GM12891 (cell line): Measurements from ENCODE around the gene GABBR2.

ENCODE experiments used
- POLR2A ChIP-seq: IDR thresholded peaks from 2 replicates; pipeline ENCODE4 v1.6.1; 2011; ENCODE audit warnings: low read depth, low read length, control low read depth
- POLR2AphosphoS5 ChIP-seq: IDR thresholded peaks from 2 replicates; pipeline ENCODE4 v1.6.1; 2011; ENCODE audit warnings: low read depth, low read length, control low read depth
- SPI1 ChIP-seq: IDR thresholded peaks from 2 replicates; pipeline ENCODE4 v1.6.1; 2011; ENCODE audit warnings: low read depth, low read length, control low read depth
- TAF1 ChIP-seq: IDR thresholded peaks from 2 replicates; pipeline ENCODE4 v1.6.1; 2011; ENCODE audit warnings: low read depth, low read length, control low read depth

GRCh38 chr9:98330831-98331230 lies 377.9 kb downstream of the GABBR2 start:
- no peak for TF ChIP-seq POLR2AphosphoS5
- no peak for TF ChIP-seq POLR2A
- no peak for TF ChIP-seq SPI1
- no peak for TF ChIP-seq TAF1
